NOMO-1 treated with dmso at 0.1 percent for 144 hours (cell line): ENCODE measurements around the gene ZNF239.
"Not testable (repeated sequence)": the region's sequence is repeated elsewhere in the genome, so short reads cannot be mapped to it uniquely, and the experiment has no call there.

ENCODE experiments used
- DNase-seq: peaks from one replicate; lab custom pipeline; 2025; ENCODE audit not compliant: unreplicated experiment; lab: John Stamatoyannopoulos, UW

ZNF239 gene

GRCh38 chr10:43584051-43584450 lies 9.6 kb upstream of the ZNF239 start:
- no peak for DNase-seq

DNA sequence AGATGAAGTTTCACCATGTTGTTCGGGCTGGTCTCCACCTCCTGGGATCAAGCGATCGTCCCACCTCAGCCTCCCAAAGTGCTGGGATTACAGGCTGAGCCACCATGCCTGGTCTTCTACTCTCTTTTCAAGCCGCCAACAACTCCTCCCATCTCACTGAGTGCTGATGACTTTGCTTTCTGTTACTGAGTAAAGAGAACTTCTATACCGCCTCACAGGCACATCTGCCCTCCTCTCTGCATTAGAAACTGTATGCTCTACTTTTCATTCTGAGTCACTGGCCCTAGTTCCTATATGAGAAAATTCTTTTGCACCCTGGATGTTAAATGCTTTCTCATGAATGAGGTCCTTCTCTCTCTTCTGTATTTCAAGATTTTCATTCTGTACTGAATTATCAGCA lies 2.2 kb upstream of the ZNF239 start:
- DNase-seq: no peak

- DNase-seq: no peak
These were observed 1.6 kb upstream of the ZNF239 start for GRCh38 chr10:43576062-43576461.

DNA sequence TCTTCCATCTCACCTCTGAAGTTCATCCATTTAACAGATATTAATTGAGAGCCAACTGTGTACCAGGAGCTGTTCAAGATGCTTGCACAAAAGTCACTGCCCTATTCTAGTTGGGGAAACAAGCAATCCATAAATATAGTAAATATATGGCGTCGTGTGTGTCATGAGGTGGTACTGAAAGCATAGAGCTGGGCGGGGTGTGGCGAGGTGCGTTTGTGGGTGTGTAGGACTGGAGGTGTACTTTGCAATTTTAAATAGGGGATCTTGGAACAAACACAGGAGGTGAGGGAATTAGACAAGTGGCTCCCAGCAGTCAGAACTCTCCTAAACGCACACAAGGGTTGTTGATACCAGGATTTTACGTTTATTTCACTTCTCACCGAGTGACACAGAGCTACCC lies 490 bp upstream of the ZNF239 start:
- no peak for DNase-seq

DNA sequence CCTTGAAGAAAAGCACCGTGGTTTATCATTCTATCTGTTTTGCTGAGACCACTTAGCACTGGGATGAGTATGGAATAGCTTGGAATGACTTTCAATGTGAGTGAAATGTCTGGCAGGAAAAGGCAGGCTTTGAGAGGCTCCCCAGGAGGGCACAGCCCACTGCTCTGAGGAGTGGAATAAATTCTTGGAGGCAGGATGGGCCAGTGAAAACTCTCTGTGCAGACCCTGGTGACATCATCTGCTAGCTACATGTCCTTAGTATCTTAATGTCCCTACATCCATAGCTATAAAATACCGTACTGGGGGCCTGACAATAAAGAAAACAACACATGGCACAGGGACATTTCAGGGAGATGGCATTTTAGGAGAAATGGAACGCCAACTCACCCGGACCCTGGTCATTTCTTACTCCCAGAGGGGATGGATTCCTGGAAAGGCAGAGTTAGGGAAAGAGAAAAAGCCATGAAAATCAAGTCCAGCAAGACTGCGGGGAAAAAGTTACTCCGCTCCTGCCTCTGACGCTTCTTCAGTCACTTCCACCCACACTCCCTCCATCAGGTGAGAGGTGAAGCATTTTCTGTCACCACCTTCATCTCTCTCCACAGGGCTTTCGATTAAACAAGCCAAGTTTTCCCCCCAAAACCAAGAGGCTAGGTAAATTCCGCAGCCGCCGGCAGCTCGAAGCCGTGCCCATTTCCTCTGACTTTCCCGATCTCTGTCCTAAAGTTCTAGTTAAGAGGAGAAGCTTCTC lies 991 bp downstream of the ZNF239 start:
- no peak for DNase-seq

- no peak for DNase-seq
These were observed 3.4 kb downstream of the ZNF239 start for GRCh38 chr10:43570971-43571370.

DNA sequence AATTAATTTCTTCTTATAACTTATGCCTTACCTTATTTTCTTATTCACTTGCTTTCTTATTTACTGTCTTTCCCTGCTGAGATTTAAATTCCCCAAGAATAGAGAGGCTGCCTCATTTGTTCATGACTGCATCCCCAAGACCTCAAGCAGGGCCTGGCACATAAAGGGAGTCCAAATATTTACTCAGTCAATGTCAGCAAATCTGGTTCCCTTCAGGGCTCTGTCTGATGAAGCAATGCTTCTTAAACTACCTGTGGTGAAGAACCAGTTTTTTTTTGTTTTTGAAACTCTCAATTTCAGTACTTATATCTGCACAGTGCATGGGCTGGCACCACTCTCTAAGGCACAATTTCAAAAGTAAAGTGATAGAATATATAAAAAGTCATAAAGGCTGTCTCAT lies 4.7 kb downstream of the ZNF239 start:
- no peak for DNase-seq

DNA sequence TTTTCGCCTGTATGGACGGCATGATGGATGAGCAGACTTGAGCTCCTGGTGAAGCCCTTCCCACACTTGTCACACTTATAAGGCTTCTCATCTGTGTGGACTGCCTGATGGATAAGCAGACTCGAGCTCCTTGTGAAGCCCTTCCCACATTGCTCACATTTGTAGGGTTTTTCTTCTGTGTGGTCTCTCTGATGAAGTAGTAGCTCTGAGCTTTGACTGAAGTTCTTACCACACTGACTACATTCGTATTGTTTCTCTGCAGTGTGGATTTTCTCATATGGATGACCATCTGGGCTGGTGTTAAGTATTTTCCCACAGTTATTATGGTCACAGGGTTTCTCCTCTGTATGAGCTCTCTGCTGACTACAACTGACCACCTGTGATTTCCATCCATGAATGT lies 17.2 kb downstream of the ZNF239 start:
- no peak for DNase-seq

DNA sequence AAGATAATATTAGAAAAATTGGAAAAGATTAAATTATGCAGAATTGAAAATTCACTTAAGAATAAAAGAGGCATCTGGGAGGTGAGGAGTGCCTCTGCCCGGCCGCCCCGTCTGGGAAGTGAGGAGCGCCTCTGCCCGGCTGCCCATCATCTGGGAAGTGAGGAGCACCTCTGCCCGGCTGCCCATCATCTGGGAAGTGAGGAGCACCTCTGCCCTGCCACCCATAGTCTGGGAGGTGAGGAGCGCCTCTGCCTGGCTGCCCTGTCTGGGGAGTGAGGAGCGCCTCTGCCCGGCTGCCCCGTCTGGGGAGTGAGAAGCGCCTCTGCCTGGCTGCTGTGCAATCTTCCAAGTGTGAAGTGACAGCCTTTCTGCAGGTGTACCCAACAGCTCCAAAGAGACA lies 30.7 kb downstream of the ZNF239 start:
- not testable (repeated sequence) for DNase-seq

- no peak for DNase-seq
These were observed 49.8 kb downstream of the ZNF239 start for GRCh38 chr10:43524434-43525247.
